Measurements from ENCODE around the gene HIGD1C.

The HIGD1C gene

GRCh38 chr12:50999093-50999492 is 46.7 kb downstream of the HIGD1C start:
- no peak for TF ChIP-seq CTCF (IDR thresholded peaks at IDR 0.05; ENCODE audit: low read depth, low read length)
- DNase-seq (ENCODE audit: extremely low read depth, low read depth) = no peak

- no peak for DNase-seq (ENCODE audit: extremely low read depth, low read depth)
- TF ChIP-seq CTCF (IDR thresholded peaks at IDR 0.05; ENCODE audit: low read depth, low read length) = no peak
Measured at GRCh38 chr12:51000245-51000644, 47.9 kb downstream of the HIGD1C start.

DNA sequence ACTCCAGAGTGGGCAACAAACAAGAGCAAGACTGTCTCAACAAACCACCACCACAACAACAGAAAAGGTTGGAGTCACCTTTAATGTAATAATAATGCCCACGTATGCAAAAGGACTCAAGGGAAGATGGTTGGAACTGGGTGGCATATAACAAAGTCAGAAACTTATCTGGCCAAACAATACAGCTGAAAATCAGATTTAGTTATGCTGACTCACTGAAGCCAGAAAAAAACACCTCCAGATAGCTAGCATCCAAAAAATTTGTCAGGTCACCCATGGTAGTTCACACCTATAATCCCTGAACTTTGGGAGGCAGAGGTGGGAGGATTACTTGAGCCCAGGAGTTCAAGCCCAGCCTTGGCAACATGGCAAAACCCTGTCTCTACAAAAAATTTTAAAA is 49.5 kb downstream of the HIGD1C start:
- TF ChIP-seq CTCF (IDR thresholded peaks at IDR 0.05; ENCODE audit: low read depth, low read length) = no peak
- no peak for DNase-seq (ENCODE audit: extremely low read depth, low read depth)

GRCh38 chr12:51004504-51004903 is 52.2 kb downstream of the HIGD1C start:
- no peak for DNase-seq (ENCODE audit: extremely low read depth, low read depth)
- no peak for TF ChIP-seq CTCF (IDR thresholded peaks at IDR 0.05; ENCODE audit: low read depth, low read length)

GRCh38 chr12:51005030-51005429 is 52.7 kb downstream of the HIGD1C start:
- DNase-seq (ENCODE audit: extremely low read depth, low read depth) = no peak

GRCh38 chr12:51005671-51006070 is 53.3 kb downstream of the HIGD1C start:
- no peak for DNase-seq (ENCODE audit: extremely low read depth, low read depth)
- TF ChIP-seq CTCF (IDR thresholded peaks at IDR 0.05; ENCODE audit: low read depth, low read length) = no peak

More at GRCh38 chr12:51005030-51005429, 52.7 kb downstream of the HIGD1C start:
- TF ChIP-seq CTCF (IDR thresholded peaks at IDR 0.05; ENCODE audit: low read depth, low read length) = no peak

DNA sequence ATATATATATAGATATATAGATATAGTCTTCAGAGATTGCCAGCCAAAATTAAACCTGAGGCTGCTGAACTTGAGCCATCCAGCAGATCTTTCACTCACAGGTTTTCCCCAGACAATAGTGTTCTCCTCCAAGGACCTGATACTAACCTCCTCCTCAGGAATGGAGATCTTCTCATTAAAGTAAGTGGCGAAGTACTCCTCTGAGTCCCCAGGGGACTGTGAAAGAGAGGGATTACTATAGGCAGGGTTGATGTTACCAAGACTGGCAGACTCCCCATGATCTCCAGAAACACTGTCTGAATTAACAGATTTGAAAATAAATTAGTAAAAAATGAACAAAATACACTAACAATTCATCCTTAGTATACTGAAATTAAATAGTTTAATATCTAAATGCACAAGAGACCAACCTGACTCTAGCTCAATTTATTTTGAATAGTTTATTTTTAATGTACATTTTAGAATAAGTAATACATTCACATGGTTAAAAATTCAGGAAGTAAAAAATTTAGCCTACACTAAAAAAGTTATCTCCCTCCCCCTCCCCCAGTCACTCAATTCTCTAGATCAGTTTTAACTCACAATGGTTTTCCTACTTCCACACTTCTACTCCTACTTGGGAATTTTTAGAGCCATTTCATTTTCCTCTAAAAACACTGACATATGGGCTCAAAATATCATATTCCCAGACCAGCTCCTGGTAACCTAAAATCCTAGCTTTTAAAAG is 56.1 kb downstream of the HIGD1C start:
- TF ChIP-seq CTCF (IDR thresholded peaks at IDR 0.05; ENCODE audit: low read depth, low read length) = no peak
- no peak for DNase-seq (ENCODE audit: extremely low read depth, low read depth)

All from AG09319 (cell line).